RWPE2 (cell line): ENCODE results near the gene GABARAPL1.

ENCODE experiments used
- ATAC-seq: fragments of 200-7000 bp; cut with Tn5 transposase; 3 replicates; pipeline ENCODE4 v1.9.1; 2021; ENCODE audit warnings: low read depth
- DNase-seq: peaks from one replicate; pipeline ENCODE4 v3.0.0-alpha.2; 2020; ENCODE audit warnings: low spot score
- H3K27ac ChIP-seq: fragments of 450-650 bp; 2 replicates; pipeline ENCODE4 v1.5.1; 2017; ENCODE audit warnings: mild to moderate bottlenecking; ENCODE audit not compliant: poor library complexity, severe bottlenecking
- H3K27me3 ChIP-seq: fragments of 250-450 bp; sonication (Bioruptor Pico); 2 replicates; pipeline ENCODE4 v1.5.1; 2021; ENCODE audit warnings: mild to moderate bottlenecking, moderate library complexity; ENCODE audit not compliant: insufficient read depth, poor library complexity, severe bottlenecking
- H3K36me3 ChIP-seq: fragments of 250-450 bp; sonication (Bioruptor Pico); 2 replicates; pipeline ENCODE4 v1.5.1; 2020; ENCODE audit warnings: low read depth, mild to moderate bottlenecking, moderate library complexity
- H3K4me1 ChIP-seq: fragments of 250-450 bp; sonication (Bioruptor Pico); 2 replicates; pipeline ENCODE4 v1.5.1; 2021; ENCODE audit warnings: mild to moderate bottlenecking, moderate library complexity; ENCODE audit not compliant: insufficient read depth, poor library complexity, severe bottlenecking
- H3K4me3 ChIP-seq: fragments of 250-450 bp; sonication (Bioruptor Pico); 2 replicates; pipeline ENCODE4 v1.5.1; 2021; ENCODE audit warnings: mild to moderate bottlenecking, moderate library complexity; ENCODE audit not compliant: severe bottlenecking
- H3K9me3 ChIP-seq: fragments of 250-450 bp; sonication (Bioruptor Pico); 2 replicates; pipeline ENCODE4 v1.5.1; 2021; ENCODE audit warnings: mild to moderate bottlenecking, moderate library complexity; ENCODE audit not compliant: severe bottlenecking
- CTCF ChIP-seq: fragments of 450-650 bp; IDR thresholded peaks from one replicate; pipeline ENCODE4 v1.5.1; 2017; ENCODE audit warnings: mild to moderate bottlenecking, moderate library complexity; ENCODE audit not compliant: poor library complexity, severe bottlenecking

GABARAPL1 gene

GRCh38 chr12:10268037-10268436 is 55.4 kb downstream of the GABARAPL1 start:
- DNase-seq (no peak), ATAC-seq (no peak)
- no peak for TF ChIP-seq CTCF
- Histone ChIP-seq H3K27me3 (no peaks in the 10 kb centered on the region), H3K4me3 (no peak overlapping the region), H3K36me3 (no peaks in the 10 kb centered on the region), H3K9me3 (no peaks in the 10 kb centered on the region), H3K27ac (no peak overlapping the region), H3K4me1 (no peaks in the 10 kb centered on the region)

GRCh38 chr12:10272467-10272866 is 59.8 kb downstream of the GABARAPL1 start:
- H3K36me3 ChIP-seq, result no peaks in the 10 kb centered on the region
- H3K9me3 ChIP-seq, result no peaks in the 10 kb centered on the region
- ATAC-seq (no peak), DNase-seq (no peak)
- H3K27me3 ChIP-seq, result no peaks in the 10 kb centered on the region
- no peaks in the 10 kb centered on the region for H3K4me1 ChIP-seq
- TF ChIP-seq CTCF, result no peak
- no peak overlapping the region for H3K4me3 ChIP-seq
- H3K27ac ChIP-seq, result no peak overlapping the region
